Occipital lobe (tissue), 2 donors: ENCODE data around the gene TMEM43. TPM values are rescaled to one million over a fixed set of nuclear protein-coding genes. Genes with fewer than 3 reads are reported as not detected.

Experiments used
- DNase-seq: peaks from one replicate; lab custom pipeline; 2025; lab: John Stamatoyannopoulos, UW
- total RNA-seq: library from RNA; depleted of rRNA; stranded (reverse); fragments of >200 nt; gene quantifications from one replicate; pipeline ENCODE4 v1.2.3, GENCODE V29; 2014

Gene TMEM43
- total RNA-seq, 1 donor from 2014 or later, result 44.1 TPM

- DNase-seq, result no peak
These were observed 3.0 kb upstream of the TMEM43 start for GRCh38 chr3:14121859-14122258.

- DNase-seq, result no peak
These were observed 2.6 kb upstream of the TMEM43 start for GRCh38 chr3:14122301-14122700.

- DNase-seq, result no peak
These were observed 1.3 kb upstream of the TMEM43 start for GRCh38 chr3:14123308-14124222.

GRCh38 chr3:14124223-14124614 lies 633 bp upstream of the TMEM43 start:
- DNase-seq, result peak; percentile 66

- DNase-seq, result peak; percentile 66
These were observed 553 bp downstream of the TMEM43 start for GRCh38 chr3:14125193-14126016.

- DNase-seq, result no peak
These were observed 1.4 kb downstream of the TMEM43 start for GRCh38 chr3:14126017-14126886.

GRCh38 chr3:14126887-14127505 lies 2.1 kb downstream of the TMEM43 start:
- DNase-seq, result no peak

- no peak for DNase-seq
These were observed 2.8 kb downstream of the TMEM43 start for GRCh38 chr3:14127516-14128161.

- no peak for DNase-seq
These were observed 3.9 kb downstream of the TMEM43 start for GRCh38 chr3:14128724-14129123.

GRCh38 chr3:14129296-14129695 lies 4.4 kb downstream of the TMEM43 start:
- DNase-seq, result no peak

- no peak for DNase-seq
These were observed 5.4 kb downstream of the TMEM43 start for GRCh38 chr3:14130230-14130629.

- no peak for DNase-seq
These were observed 5.9 kb downstream of the TMEM43 start for GRCh38 chr3:14130707-14131106.

- no peak for DNase-seq
These were observed 6.3 kb downstream of the TMEM43 start for GRCh38 chr3:14131134-14131533.

GRCh38 chr3:14132120-14132519 lies 7.3 kb downstream of the TMEM43 start:
- no peak for DNase-seq

GRCh38 chr3:14132689-14133088 lies 7.8 kb downstream of the TMEM43 start:
- no peak for DNase-seq

- no peak for DNase-seq
These were observed 8.4 kb downstream of the TMEM43 start for GRCh38 chr3:14133188-14133800.

- no peak for DNase-seq
These were observed 9.0 kb downstream of the TMEM43 start for GRCh38 chr3:14133876-14134275.

- no peak for DNase-seq
These were observed 9.4 kb downstream of the TMEM43 start for GRCh38 chr3:14134291-14134690.

- no peak for DNase-seq
These were observed 10.7 kb downstream of the TMEM43 start for GRCh38 chr3:14135581-14135980.

GRCh38 chr3:14137004-14137403 lies 12.2 kb downstream of the TMEM43 start:
- no peak for DNase-seq
